HEK293T (cell line): ENCODE data around the gene CKMT2.

Source experiments
- ARNT ChIP-seq: fragments of 450-650 bp; IDR thresholded peaks from 2 replicates; pipeline ENCODE4 v1.6.1; 2017; ENCODE audit warnings: mild to moderate bottlenecking
- ELF4 ChIP-seq: fragments of 450-650 bp; IDR thresholded peaks from 2 replicates; pipeline ENCODE4 v1.6.1; 2017; ENCODE audit warnings: antibody characterized with exemption
- FOXA1 ChIP-seq: fragments of 450-650 bp; IDR thresholded peaks from 2 replicates; pipeline ENCODE4 v1.6.1; 2016; ENCODE audit warnings: mild to moderate bottlenecking
- FOXK2 ChIP-seq: fragments of 450-650 bp; IDR thresholded peaks from 2 replicates; pipeline ENCODE4 v1.6.1; 2016; ENCODE audit warnings: mild to moderate bottlenecking
- FOXM1 ChIP-seq: fragments of 450-650 bp; IDR thresholded peaks from 2 replicates; pipeline ENCODE4 v1.6.1; 2017; ENCODE audit warnings: mild to moderate bottlenecking, borderline replicate concordance
- NFRKB ChIP-seq: fragments of 450-650 bp; IDR thresholded peaks from 2 replicates; pipeline ENCODE4 v1.6.1; 2016; ENCODE audit warnings: mild to moderate bottlenecking, moderate library complexity
- SP1 ChIP-seq: fragments of 450-650 bp; IDR thresholded peaks from 2 replicates; pipeline ENCODE4 v1.6.1; 2017
- SUZ12 ChIP-seq: fragments of 450-650 bp; IDR thresholded peaks from 2 replicates; pipeline ENCODE4 v1.6.1; 2016; ENCODE audit warnings: mild to moderate bottlenecking
- ZNF384 ChIP-seq: fragments of 450-650 bp; IDR thresholded peaks from 2 replicates; pipeline ENCODE4 v1.6.1; 2016

DNA sequence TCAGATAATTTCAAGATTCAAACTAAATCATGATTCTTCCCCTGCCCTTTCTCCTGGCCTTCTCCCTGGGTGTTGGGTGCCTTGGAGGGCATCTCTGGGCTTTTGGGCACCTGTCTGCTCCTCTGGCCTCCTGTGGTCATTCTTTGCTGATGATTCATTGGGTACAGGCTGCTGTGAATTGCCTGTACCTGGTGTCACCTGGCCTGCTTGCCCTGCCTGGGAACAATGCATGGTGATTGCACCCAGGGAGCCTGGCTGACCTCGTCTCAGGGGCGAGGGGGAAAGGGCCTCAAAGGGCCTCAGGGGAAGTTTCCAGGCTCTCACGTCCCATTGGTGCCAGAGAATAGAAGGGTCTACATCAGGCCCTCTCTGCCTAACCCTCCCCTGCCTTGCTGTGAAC is 20.1 kb upstream of the CKMT2 start:
- TF ChIP-seq SP1 (no peak), NFRKB (no peak), ARNT (no peak), SUZ12 (no peak), ZNF384 (no peak), FOXK2 (no peak), FOXM1 (no peak), ELF4 (no peak), FOXA1 (no peak)
